CD14-positive monocyte (primary cell): ENCODE measurements around the gene IYD. TPM values are rescaled to one million over a fixed set of nuclear protein-coding genes. Genes with fewer than 3 reads are reported as not detected.

Source experiments
- DNase-seq, 3 donors: peaks; one replicate each; pipeline ENCODE4 v3.0.0-alpha.2; 2011 to 2022
- H2AFZ ChIP-seq: 2 replicates; pipeline ENCODE4 v1.6.0; 2012; ENCODE audit warnings: mild to moderate bottlenecking, low read depth, low read length, inconsistent platforms; ENCODE audit not compliant: insufficient read depth, poor library complexity, severe bottlenecking
- H3K27ac ChIP-seq, 2 donors: 1 replicate in 1 of 2; 2 replicates in 1 of 2; pipeline ENCODE4 v1.5.1; 2012 to 2013; ENCODE audit warnings: low read length in 2 of 2, control low read depth in 1 of 2, inconsistent platforms in 1 of 2, low read depth in 1 of 2, mild to moderate bottlenecking in 1 of 2
- H3K27me3 ChIP-seq, 2 donors: one replicate each; pipeline versions ENCODE4 v1.6.0 to v1.6.1; 2011 to 2013; ENCODE audit warnings: low read length in 2 of 2; ENCODE audit not compliant: control insufficient read depth in 2 of 2, insufficient read depth in 2 of 2
- H3K36me3 ChIP-seq, 2 donors: replicated peaks in 1 of 2; 1 replicate in 1 of 2; 2 replicates in 1 of 2; pipeline versions ENCODE4 v1.5.1 to v1.6.1; 2012 to 2013; ENCODE audit warnings: low read length in 2 of 2, control low read depth in 1 of 2, inconsistent platforms in 1 of 2, mild to moderate bottlenecking in 1 of 2; ENCODE audit not compliant: insufficient read depth in 2 of 2, control insufficient read depth in 1 of 2
- H3K4me1 ChIP-seq, 2 donors: 1 replicate in 1 of 2; 2 replicates in 1 of 2; pipeline versions ENCODE4 v1.5.1 to v1.6.1; 2012 to 2013; ENCODE audit warnings: low read length in 2 of 2, control low read depth in 1 of 2, inconsistent platforms in 1 of 2, mild to moderate bottlenecking in 1 of 2, moderate library complexity in 1 of 2; ENCODE audit not compliant: insufficient read depth in 2 of 2, control insufficient read depth in 1 of 2
- H3K4me2 ChIP-seq: replicated peaks from 2 replicates; pipeline ENCODE3; 2012; ENCODE audit warnings: low read length, moderate library complexity, mild to moderate bottlenecking; ENCODE audit not compliant: poor library complexity, severe bottlenecking; ENCODE audit errors: extremely low read depth
- H3K4me3 ChIP-seq, 3 experiments: fragments of 200-600 bp in 1 of 3; sonication (generic) in 1 of 3; replicated peaks in 1 of 3; 1 replicate in 2 of 3; 2 replicates in 1 of 3; pipeline ENCODE4 v1.5.1; 2011 to 2013; ENCODE audit warnings: low read length in 3 of 3, mild to moderate bottlenecking in 3 of 3, control low read depth in 2 of 3, low read depth in 2 of 3, inconsistent platforms in 1 of 3, moderate library complexity in 1 of 3
- H3K79me2 ChIP-seq: 2 replicates; pipeline ENCODE4 v1.6.0; 2012; ENCODE audit warnings: mild to moderate bottlenecking, control low read depth, inconsistent platforms, low read length, moderate library complexity; ENCODE audit not compliant: insufficient read depth
- H3K9ac ChIP-seq: 2 replicates; pipeline ENCODE4 v1.6.0; 2017; ENCODE audit warnings: low read length, mild to moderate bottlenecking; ENCODE audit not compliant: insufficient read depth, poor library complexity, severe bottlenecking
- H3K9me3 ChIP-seq, 2 donors: replicated peaks in 1 of 2; 1 replicate in 1 of 2; 2 replicates in 1 of 2; pipeline versions ENCODE4 v1.5.1 to v1.6.1; 2012 to 2013; ENCODE audit warnings: low read length in 2 of 2, control low read depth in 1 of 2; ENCODE audit not compliant: control insufficient read depth in 1 of 2, insufficient read depth in 1 of 2
- H4K20me1 ChIP-seq: 2 replicates; pipeline ENCODE4 v1.6.0; 2012; ENCODE audit warnings: mild to moderate bottlenecking, low read length, control low read depth, moderate library complexity; ENCODE audit not compliant: insufficient read depth
- H3K27ac Mint-ChIP-seq, 7 donors: one replicate each; pipeline ENCODE4 v1.8.0; 2020; ENCODE audit warnings: mild to moderate bottlenecking in 7 of 7, mixed read lengths in 7 of 7, moderate library complexity in 6 of 7, inconsistent platforms in 2 of 7
- H3K27me3 Mint-ChIP-seq, 3 donors: one replicate each; pipeline ENCODE4 v1.8.0; 2021 to 2022; ENCODE audit warnings: low read depth in 3 of 3, mild to moderate bottlenecking in 3 of 3, mixed read lengths in 3 of 3, moderate library complexity in 3 of 3, inconsistent platforms in 1 of 3
- H3K36me3 Mint-ChIP-seq, 2 donors: one replicate each; pipeline ENCODE4 v1.8.0; 2020; ENCODE audit warnings: mixed read lengths in 2 of 2, inconsistent platforms in 1 of 2, mild to moderate bottlenecking in 1 of 2
- H3K4me1 Mint-ChIP-seq: one replicate; pipeline ENCODE4 v1.8.0; 2020; ENCODE audit warnings: mild to moderate bottlenecking, mixed read lengths
- H3K4me3 Mint-ChIP-seq, 2 donors: one replicate each; pipeline ENCODE4 v1.8.0; 2020; ENCODE audit warnings: mild to moderate bottlenecking in 2 of 2, mixed read lengths in 2 of 2, moderate library complexity in 1 of 2
- H3K9me3 Mint-ChIP-seq, 7 donors: one replicate each; pipeline ENCODE4 v1.8.0; 2020 to 2022; ENCODE audit warnings: mixed read lengths in 7 of 7, mild to moderate bottlenecking in 6 of 7, moderate library complexity in 6 of 7, inconsistent platforms in 2 of 7
- WGBS: methylation state at CpG from one replicate; pipeline ENCODE4 v1.1.5; 2013; ENCODE audit warnings: missing lambda C conversion rate; ENCODE audit not compliant: insufficient coverage; 5-methylcytosine and 5-hydroxymethylcytosine counted together
- intact Hi-C, 2 donors: fragments of 100-400 bp; cut with micrococcal nuclease; formaldehyde crosslinking; loops; one replicate each; pipeline versions ENCODE4 v1.15.0 to v1.15.1; 2023
- polyA plus RNA-seq, 3 donors: library from polyadenylated mRNA; depleted of rRNA in 1 of 3; unstranded in 2 of 3; stranded (reverse) in 1 of 3; fragments of 300-500 nt in 2 of 3; fragments of >200 nt in 1 of 3; fragmentation: Illumina TruSeq in 2 of 3; gene quantifications; 1 replicate in 2 of 3; 2 replicates in 1 of 3; pipeline ENCODE4 v1.2.3, GENCODE V29; 2012 to 2021
- TF ChIP-seq, protein P1 (sequence below): fragments of 200-600 bp; IDR thresholded peaks from one replicate; pipeline ENCODE4 v1.8.0; 2022; ENCODE audit warnings: antibody characterized with exemption, mild to moderate bottlenecking

IYD gene
- polyA plus RNA-seq, 3 donors: not detected

DNA sequence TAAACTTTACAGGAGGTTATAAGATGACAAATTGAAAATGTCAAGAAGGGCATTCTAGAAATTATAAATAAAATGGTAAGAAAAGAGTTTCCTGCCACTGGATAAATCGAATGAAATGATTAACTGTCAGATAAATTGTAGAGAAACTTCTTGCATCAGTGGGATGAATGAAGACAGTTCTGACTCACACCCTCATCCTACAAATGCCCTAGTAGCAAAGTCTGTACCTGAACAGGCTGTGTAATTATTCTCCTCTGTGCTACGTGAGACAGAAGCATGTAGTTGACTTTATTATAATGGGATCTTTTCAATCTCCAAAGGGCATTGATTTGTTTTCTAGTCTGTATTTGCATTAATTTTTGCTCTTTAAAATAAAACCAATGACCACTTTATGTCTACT lies 47.3 kb downstream of the IYD start:
- Histone ChIP-seq H3K4me1 (peaks cover 10 to 15% of the 10 kb centered on the region in 2 donors), H3K27me3 (peaks cover 4 to 19% of the 10 kb centered on the region in 2 donors), H3K4me2 (no peak overlapping the region), H3K9ac (no peak overlapping the region), H3K4me3 (no peak overlapping the region), H2AFZ (no peak overlapping the region), H3K36me3 (no peaks in the 10 kb centered on the region), H3K9me3 (peaks cover 0 to 5% of the 10 kb centered on the region in 2 donors), H3K79me2 (no peaks in the 10 kb centered on the region), H4K20me1 (no peaks in the 10 kb centered on the region), H3K27ac (no peak overlapping the region)
- Mint-ChIP-seq H3K4me3 (no peak overlapping the region), H3K9me3 (peaks cover 0 to 14% (median 6%) of the 10 kb centered on the region in 7 donors), H3K27ac (no peak overlapping the region), H3K27me3 (peaks cover 15 to 21% (median 19%) of the 10 kb centered on the region in 3 donors), H3K36me3 (no peaks in the 10 kb centered on the region), H3K4me1 (peaks cover 17% of the 10 kb centered on the region)
- intact Hi-C loops: loop anchor here (10.0 kb wide), 1 partner anchor 399 kb away; no protein-coding TSS in a partner anchor
- no CpG with 5 or more reads among the region's 2 CpGs for WGBS
- no peak for DNase-seq
- TF ChIP-seq, protein P1, sequence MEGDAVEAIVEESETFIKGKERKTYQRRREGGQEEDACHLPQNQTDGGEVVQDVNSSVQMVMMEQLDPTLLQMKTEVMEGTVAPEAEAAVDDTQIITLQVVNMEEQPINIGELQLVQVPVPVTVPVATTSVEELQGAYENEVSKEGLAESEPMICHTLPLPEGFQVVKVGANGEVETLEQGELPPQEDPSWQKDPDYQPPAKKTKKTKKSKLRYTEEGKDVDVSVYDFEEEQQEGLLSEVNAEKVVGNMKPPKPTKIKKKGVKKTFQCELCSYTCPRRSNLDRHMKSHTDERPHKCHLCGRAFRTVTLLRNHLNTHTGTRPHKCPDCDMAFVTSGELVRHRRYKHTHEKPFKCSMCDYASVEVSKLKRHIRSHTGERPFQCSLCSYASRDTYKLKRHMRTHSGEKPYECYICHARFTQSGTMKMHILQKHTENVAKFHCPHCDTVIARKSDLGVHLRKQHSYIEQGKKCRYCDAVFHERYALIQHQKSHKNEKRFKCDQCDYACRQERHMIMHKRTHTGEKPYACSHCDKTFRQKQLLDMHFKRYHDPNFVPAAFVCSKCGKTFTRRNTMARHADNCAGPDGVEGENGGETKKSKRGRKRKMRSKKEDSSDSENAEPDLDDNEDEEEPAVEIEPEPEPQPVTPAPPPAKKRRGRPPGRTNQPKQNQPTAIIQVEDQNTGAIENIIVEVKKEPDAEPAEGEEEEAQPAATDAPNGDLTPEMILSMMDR: no peak

DNA sequence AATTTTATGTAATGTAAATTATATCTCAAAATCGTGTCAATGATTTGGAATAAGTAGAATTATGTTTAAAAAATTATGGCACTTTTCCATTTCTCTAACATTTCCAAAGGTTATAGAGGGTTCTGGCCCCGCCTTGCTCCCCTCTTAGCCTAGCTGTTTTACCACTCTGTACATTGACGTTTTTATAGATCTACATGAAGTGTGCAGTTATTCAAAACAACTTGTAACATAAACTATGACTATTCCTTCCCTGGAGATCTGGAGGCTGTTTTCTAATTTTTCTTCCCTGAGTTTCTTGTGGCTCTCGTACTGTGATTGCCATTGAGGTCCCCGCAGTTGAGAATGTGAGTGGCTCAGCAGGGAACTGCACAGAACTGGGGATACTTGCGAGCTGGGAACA lies 48.4 kb downstream of the IYD start:
- 94% methylated on average over 2 of the region's 6 CpGs for WGBS
- Mint-ChIP-seq H3K27ac (no peak overlapping the region), H3K27me3 (peaks cover 11 to 14% (median 13%) of the 10 kb centered on the region in 3 donors), H3K4me3 (peak overlapping the region in 1 of 2 donors; percentile 59), H3K36me3 (no peaks in the 10 kb centered on the region), H3K9me3 (peaks cover 0 to 14% (median 6%) of the 10 kb centered on the region in 7 donors), H3K4me1 (peaks cover 17% of the 10 kb centered on the region)
- intact Hi-C loops: loop anchor here (10.0 kb wide), 1 partner anchor 398 kb away; no protein-coding TSS in a partner anchor
- TF ChIP-seq, protein P1: no peak
- Histone ChIP-seq H3K4me3 (no peak overlapping the region), H3K4me1 (peaks cover 10 to 15% of the 10 kb centered on the region in 2 donors), H3K9me3 (peaks cover 0 to 5% of the 10 kb centered on the region in 2 donors), H3K36me3 (no peaks in the 10 kb centered on the region), H4K20me1 (no peaks in the 10 kb centered on the region), H3K4me2 (no peak overlapping the region), H3K9ac (no peak overlapping the region), H3K27me3 (peaks cover 4 to 10% of the 10 kb centered on the region in 2 donors), H3K79me2 (no peaks in the 10 kb centered on the region), H2AFZ (no peak overlapping the region), H3K27ac (no peak overlapping the region)
- DNase-seq: no peak
